Activated naive CD8-positive, alpha-beta T cell treated with anti-CD3 and anti-CD28 coated beads, Interleukin-2, amount 50 U/mL, for 16 hours (primary cell): ENCODE data around the gene SSBP2.
"Not testable (repeated sequence)": the region's sequence is repeated elsewhere in the genome, so short reads cannot be mapped to it uniquely, and the experiment has no call there.

ENCODE experiments used
- DNase-seq: peaks from one replicate; pipeline ENCODE4 v3.0.0-alpha.2; 2020; ENCODE audit warnings: low read depth, low spot score

Gene SSBP2

DNA sequence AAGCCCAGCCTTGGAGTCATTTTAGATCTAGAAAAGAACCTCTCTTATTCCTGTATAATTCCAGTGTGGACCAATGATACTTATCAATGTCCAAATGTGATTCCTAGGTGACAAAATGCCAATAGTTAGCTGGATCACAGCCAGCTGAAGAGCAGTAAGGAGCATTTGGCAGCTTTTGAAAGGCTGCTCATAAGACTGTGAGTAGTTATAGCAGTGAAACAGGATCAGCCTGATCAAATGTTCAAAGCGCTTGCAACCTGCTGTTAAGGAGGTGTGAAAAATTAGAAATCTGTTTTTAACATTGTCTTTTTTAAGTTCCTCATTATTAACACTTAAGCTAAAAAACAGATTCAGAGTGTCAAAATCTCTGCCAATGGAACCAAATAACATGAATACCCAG is 85.1 kb downstream of the SSBP2 start:
- DNase-seq = no peak

DNA sequence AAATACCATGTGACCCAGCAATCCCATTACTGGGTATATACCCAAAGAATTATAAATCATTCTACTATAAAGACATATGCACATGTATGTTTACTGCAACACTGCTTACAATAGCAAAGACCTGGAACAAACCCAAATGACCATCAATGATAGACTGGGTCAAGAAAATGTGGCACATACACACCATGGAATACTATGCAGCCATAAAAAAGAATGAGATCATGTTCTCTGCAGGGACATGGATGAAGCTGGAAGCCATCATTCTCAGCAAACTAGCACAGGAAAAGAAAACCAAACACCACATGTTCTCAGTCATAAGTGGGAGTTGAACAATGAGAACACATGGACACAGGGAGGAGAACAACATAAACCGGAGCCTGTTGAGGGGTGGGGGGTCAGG is 90.3 kb downstream of the SSBP2 start:
- not testable (repeated sequence) for DNase-seq

DNA sequence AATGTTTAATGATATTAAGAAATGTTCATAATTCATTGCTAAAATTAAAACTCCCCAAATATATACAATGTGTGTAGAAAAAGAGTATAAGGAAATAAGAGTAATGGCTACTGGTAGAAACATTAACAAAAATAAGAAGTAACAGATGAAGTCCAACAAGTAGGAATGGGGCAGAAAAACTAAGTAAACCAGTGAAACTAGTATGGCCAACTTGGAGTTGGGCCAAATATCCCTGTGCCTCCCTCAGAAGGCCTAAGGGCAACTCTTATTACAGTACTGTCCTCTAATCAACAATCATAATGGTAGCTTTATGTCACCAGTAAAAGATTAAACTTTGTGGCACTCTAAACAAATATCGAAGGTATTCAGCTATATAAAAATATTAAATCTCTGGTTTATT is 93.5 kb downstream of the SSBP2 start:
- no peak for DNase-seq

DNA sequence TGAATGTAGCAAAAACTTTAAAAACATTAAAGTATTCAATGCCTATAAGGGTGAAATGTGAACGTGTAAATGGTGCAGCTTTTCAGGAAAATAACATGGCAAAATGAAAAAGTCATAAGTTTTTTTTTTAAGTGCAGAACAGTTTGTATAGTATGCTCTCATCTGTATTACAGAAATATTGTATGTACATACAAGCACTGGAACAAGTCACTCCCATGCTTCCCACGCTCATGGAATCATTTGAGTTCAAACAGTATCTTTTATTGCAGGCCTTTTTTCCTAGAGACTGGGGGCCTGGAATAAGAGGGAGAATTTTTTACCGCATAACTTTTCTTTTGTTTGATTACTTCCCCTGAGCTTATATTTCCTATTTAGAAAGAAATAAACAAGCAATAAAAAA is 94.1 kb downstream of the SSBP2 start:
- no peak for DNase-seq

DNA sequence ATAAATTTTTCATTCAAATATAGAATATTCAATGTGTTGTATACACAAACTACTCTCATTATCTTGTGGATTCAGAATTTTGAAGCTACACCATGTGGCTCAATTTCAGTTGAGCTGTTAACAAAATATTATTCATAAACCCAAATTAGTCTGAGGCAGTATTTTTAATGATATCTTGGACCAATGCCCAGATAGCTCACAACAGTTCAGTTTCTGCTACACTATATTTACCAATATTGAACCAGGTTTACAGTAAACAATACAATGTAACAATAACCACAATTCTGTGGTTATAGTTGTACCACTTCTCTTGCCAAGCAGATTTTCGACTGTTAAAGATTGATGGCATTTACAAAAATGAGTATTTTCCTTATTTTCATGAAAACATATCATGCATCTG is 99.9 kb downstream of the SSBP2 start:
- no peak for DNase-seq

DNA sequence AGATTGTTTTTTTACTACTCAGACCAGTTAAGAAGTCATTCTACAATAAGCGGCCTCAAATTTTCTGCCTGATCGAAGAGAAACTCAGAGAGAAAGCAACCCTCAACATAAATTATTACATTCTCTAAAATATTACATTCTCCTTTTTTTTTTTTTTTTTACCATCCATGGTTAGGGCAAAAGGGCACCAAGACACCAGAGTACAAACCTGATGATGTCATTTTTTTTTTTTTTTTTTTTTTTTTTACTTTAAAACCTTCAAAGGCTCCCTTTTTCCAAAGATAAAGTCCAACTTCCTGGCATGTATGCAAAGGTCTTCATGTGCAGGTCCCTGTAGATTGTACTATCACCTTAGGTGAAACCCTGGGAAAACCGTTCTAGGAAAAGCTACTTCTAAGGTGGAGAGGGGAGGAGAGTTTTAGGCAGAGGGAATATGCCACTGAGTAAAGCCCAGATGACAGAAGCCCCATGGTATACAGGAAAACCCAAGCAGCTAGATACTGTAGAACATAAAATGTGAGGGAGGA is 104.4 kb downstream of the SSBP2 start:
- no peak for DNase-seq

DNA sequence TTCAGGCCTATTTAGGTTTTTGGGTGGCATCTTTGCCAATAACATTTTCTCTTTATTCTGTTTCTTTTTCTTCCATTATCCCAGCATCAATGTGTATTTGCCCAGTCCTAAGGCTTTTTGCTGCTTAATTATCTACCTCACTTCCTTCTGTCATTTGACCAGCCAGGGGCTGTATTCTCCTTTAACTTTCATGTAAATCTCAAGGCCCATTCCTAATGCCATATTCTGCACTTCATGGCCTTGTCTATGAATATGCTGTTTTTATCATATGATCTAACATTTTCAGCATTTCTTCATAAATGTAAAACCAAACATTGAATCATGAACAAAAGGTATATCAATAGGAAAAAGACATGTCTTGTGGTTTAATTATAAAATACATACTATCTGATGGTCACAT is 108.7 kb downstream of the SSBP2 start:
- no peak for DNase-seq

DNA sequence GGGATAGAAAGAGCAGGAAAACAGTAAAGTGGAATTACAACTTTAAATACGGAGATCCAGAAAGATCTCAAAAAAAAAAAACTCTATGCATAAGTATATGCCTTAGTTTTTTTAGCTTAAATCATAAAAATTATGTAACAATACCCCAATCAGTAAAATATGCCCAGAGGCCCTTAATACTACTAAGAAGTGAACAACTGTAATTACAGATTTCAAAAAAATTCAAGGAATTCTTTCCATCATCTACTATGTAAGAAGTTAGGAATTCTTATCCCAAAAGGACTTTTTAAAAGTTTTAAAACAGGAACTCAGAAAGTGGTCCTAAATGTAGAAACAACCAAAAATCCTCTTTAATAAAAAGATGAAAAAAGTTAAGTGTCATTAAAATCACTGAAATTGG is 111.3 kb downstream of the SSBP2 start:
- DNase-seq = no peak

DNA sequence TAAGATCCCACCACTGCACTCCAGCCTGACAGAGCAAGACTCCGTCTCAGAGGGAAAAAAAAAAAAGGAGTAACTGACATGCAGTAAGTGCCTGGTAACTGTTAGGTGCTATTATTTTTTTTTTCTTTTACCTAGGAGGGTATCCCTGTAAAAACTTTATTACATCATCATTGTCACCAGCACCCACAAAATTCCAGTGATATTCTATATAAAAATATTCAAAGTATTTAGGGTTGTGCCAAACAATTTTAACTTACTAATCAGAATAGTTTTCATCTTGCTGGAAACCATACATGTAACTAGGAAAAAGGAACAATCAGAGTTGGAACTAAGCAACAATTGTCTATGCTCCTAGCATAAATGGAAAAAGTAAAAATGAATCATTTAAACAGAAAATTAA is 112.4 kb downstream of the SSBP2 start:
- DNase-seq = no peak

DNA sequence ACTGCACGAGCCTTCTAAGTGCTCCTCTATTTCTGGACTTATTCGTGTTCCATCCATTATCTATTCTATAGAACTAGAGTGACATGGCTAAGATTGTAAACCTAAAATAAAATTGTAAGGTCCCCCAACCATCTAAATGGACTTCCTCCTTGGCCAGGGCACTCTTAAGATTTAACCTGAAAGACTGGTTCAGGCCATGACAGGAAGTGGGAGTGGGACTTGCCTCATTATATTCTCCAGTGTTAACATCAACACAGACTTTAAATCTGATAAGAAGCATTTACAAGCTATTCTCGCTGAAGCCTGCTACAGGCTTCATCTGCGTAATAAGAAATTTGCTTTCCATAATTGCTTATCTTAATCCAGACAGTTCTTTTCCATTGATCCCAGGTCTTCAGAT is 117.0 kb downstream of the SSBP2 start:
- DNase-seq = no peak

DNA sequence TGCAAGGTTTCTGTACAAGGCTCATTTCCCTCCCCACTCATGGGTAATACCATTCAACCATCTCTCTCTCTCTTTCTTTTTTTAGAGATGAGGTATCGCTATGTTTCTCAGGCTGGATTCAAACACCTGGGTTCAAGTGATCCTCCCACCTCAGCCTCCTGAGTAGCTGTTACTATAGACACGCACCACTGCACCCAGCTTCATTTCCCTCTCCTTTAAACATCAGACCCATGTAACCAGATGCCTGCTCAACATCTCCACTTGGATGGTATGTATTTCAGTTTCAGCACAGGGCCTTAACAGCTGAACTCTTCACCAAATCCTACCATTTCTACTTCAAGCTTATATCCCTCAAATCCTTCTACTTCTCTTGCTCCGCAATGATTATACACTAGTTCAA is 117.4 kb downstream of the SSBP2 start:
- DNase-seq = no peak

DNA sequence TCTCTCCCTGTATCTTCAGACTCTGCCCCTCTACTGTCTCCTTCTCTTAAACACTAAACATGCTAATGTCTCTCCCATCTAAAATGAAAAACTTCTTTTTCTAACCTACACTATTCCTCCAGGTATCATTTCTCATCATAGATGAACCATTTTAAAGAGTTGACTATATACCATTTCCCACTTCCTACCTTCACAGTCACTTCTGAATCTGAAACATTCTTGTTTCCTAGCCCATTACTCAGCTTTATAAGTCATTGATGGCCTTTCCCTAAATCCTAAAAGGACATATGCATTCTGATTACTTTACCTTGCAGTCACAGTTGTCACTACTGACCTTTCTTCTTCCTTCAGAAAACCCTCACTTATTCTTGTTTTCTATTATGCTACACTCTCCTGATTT is 118.2 kb downstream of the SSBP2 start:
- DNase-seq = no peak

DNA sequence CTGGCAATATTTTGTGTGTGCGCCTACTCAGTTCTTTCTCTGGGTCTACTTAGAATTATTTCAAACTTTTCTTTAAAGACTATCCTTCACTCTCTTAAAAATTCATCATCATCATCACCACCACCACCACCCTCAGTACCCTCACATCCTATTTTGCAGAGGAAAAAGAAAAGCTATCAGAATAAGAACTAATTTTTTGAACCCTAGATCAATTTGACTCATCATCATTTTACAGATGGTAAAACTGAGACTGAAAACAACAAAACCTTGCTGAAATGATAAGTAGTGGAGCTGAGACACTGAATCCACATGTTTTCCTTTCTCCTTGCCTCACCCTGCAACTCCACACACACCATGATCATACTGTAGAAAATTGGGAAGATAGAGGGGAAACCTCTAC is 119.3 kb downstream of the SSBP2 start:
- no peak for DNase-seq

DNA sequence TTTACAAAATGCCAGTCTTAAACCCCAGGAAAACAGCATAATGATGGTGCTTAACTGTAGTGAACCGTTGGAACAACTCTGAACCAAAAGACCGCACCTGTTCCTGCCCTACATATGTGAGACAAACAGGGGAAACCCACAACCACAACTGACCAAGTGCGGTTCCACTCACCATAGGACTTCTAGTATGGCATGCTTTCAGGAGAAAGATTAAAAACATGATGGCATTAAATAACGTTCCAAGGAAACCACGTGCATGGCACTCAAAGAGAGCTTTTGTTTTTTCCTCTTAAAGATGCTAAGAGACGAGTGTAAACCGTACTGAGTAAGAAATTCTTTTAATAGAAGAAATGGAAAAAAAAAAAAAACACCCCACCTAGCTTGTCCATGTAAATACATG is 119.8 kb downstream of the SSBP2 start:
- no peak for DNase-seq

DNA sequence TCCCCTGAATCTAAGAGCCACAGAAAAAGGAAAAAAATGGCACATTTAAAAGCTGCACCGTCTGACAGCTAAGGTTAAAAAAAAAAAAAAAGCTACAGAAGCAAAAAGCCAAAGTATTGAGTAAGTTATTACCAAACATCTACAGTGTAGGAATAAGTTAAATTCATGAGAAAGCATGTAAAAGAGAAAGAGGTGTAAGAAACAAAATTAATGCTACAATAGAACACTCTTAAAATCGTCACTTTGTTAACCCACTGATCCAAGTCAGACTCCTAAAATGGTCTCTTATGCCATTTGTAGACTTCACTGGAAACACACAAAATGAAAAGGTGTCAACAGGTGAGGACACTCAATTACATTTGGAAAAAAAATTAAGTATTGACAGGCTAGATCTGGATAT is 120.2 kb downstream of the SSBP2 start:
- no peak for DNase-seq

DNA sequence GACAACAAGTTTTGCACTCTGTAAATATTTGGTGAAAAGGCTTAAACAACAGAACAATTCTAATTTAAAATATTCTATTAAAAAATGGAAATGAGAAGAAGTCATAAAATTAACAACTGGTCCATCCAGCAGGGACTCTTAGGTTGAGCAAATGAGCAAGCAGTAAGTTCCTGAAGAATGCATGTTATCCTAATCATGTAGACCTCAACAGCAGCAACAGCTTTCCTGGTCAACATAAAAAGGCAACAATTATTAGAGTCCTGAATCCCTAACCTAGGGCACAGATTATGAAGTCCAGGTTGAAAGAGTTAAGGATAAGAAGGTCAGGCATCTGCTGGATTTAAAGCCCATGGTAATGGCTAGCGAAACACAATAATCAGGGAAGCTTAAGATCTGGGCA is 120.9 kb downstream of the SSBP2 start:
- no peak for DNase-seq

DNA sequence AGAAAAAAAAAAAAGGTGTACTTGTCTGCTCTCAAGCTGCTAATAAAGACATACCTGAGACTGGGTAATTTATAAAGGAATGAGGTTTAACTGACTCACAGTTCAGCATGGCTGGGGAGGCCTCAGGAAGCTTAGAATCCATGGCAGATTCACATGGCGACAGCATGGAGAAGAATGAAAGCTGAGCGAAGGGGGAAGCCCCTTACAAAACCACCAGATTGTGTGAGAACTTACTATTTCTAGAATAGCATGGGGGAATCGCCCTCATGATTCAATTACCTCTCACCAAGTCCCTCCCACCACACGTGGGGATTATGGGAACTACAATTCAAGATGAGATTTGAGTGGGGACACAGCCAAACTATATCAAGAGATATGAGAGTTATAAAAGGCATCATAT is 122.8 kb downstream of the SSBP2 start:
- not testable (repeated sequence) for DNase-seq

DNA sequence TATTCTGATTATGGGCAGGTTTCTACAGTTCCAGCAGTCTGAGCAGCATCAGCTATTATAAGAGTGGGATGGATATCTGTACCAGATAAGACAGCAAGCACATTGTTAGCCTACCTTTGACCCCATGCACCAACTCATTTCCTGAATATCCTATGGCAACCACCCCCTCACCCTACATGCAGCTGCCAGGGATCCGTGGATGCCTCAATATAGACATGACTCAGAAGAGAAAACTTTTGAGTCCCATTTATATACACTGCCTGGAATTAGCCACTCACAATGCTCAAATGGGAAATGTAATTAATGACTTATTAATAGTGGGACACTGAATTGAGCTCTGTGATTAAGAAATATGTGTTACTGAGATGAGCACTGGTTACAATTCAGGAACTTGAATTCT is 124.4 kb downstream of the SSBP2 start:
- DNase-seq = no peak

DNA sequence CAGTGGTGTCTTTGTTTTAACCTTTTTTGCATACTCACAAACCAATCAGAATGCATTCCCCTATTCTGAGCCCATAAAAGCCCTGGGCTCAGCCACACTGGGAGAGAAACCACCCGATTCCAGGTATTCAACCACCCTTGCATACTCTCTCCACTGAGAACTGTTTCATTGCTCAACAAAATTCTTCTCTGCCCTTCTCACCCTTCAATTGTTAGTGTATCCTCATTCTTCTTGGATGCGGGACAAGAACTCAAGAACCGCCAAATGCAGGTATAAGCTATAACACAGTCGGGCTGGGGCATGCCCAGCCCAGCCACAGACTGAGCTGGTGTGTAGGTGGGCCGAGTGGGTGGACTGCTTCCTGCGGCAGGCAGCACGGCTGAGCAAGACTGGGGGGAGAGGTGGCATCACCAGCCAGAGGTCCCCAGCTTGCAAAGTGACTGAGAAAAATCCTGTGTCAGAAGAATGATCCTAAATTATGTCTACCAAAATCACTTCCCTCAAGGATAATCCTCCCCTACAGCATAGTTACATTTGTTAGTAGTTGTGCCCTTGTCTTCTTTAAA is 141.0 kb downstream of the SSBP2 start:
- DNase-seq = no peak

DNA sequence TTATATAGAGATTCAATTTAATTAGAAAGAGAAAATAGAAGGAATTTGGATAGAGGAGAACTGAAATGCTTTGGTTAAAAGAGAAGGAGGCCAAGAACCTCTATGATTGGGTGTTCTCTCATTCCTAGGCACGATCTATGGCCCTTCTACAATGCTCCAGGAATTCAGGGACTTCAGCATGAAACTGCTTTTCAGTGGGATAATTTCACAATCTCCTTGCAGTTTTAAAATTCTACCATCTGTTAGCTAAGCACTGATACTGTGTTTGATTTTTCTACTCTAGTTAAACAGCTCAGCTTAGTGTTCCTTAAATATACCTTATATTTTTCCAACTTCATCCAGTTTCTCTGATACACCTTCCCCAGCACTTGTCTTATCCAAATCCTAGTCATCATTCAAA is 141.9 kb downstream of the SSBP2 start:
- no peak for DNase-seq

DNA sequence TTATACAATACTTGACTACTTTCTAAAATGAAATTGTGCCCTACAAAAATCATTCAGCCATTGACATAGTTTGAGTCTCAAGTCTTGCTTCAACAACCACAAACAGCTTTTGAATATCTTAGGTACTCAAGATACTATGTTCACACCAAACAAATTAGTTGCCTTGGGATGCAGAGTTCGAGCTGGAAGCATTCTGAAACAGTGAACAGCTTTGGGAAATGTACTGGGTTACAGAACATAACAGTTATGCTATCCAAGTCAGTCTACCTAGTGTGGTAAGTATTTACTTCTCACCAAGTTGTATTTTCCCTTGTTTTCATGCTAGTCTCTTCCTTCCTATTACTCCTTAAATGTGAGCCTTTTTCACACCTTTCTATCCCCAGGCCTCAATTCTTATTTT is 143.2 kb downstream of the SSBP2 start:
- no peak for DNase-seq

DNA sequence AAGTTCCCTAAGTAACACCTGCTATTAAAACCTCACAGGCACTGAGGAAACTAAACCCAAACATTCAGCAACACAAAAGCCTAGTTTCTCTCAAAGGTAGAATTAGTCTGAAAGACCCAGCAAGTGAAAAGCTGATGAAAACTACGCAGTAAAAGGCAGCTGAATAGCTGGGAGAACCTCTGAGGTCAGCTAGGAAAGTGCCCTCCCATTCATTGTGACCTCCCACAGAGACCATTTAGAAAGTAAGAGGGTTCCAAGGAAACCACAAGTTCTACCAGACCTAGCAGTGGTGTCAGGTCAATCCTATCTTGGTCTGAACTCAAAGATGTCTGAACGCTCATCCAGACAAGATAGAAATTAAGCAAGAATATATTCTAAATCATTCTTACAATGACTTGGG is 144.7 kb downstream of the SSBP2 start:
- no peak for DNase-seq

DNA sequence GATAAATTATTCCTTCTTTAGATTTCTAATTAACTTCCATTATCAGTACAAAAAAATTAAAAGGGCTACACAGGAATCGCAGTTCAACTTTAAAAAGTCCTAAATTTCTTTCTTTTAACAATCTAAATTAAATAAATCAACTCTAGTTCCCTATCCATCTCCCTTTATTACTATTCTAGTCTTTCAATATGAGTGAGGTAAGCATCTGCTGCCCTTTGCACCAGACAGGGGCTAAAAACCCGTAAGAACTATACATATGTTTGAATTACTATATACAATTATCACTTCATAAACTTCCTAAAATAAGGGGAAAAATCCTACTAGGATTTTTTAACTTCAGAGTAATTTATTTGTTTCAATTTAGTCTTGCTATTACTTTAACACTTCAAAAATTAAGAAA is 145.6 kb downstream of the SSBP2 start:
- no peak for DNase-seq

DNA sequence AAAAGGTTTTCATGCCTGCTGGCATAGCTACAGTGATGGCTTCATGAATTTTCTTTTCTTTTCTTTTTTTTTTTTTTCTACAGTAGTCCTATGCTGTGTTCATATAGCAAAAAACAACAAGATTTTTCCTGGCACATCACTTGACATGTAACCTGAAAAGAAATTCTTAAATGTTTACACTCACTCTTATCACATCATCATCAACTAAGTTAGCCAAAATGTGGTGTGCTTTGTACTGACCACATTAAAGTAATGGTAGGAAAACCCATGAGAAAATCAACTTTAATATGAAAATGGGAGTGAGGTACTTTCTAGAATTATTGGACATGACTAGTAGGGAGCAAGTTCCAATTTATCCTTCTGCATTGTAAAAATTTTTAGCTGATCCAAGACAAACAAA is 146.7 kb downstream of the SSBP2 start:
- DNase-seq = no peak
